GM18951 (cell line): ENCODE data around the gene ZBTB20.

Experiments used
- POLR2A ChIP-seq: IDR thresholded peaks from 4 replicates; pipeline ENCODE4 v1.6.1; 2011; ENCODE audit warnings: mild to moderate bottlenecking; ENCODE audit not compliant: insufficient read length, insufficient read depth; ENCODE audit errors: extremely low read depth
- in situ Hi-C: fragments of 300-500 bp; cut with MboI; formaldehyde crosslinking; loops from one replicate; pipeline ENCODE4 v1.12.0; 2022; ENCODE audit warnings: low sequenced_read_pairs, mixed read lengths, inconsistent platforms; ENCODE audit not compliant: unreplicated experiment

Gene ZBTB20

GRCh38 chr3:114402838-114403237 lies 744.2 kb downstream of the ZBTB20 start:
- in situ Hi-C loops, result no loop called here
- TF ChIP-seq POLR2A, result no peak

- no peak for TF ChIP-seq POLR2A
- in situ Hi-C loops, result no loop called here
These were observed 745.7 kb downstream of the ZBTB20 start for GRCh38 chr3:114401346-114401745.

- no peak for TF ChIP-seq POLR2A
- in situ Hi-C loops, result no loop called here
These were observed 746.7 kb downstream of the ZBTB20 start for GRCh38 chr3:114400371-114400770.

- no peak for TF ChIP-seq POLR2A
- in situ Hi-C loops, result no loop called here
These were observed 752.5 kb downstream of the ZBTB20 start for GRCh38 chr3:114394551-114394950.

- in situ Hi-C loops, result no loop called here
- no peak for TF ChIP-seq POLR2A
These were observed 753.6 kb downstream of the ZBTB20 start for GRCh38 chr3:114393367-114394072.

- no peak for TF ChIP-seq POLR2A
- in situ Hi-C loops, result no loop called here
These were observed 754.3 kb downstream of the ZBTB20 start for GRCh38 chr3:114392831-114393230.

GRCh38 chr3:114389156-114389555 lies 757.9 kb downstream of the ZBTB20 start:
- in situ Hi-C loops, result no loop called here
- TF ChIP-seq POLR2A, result no peak

- in situ Hi-C loops, result no loop called here
- no peak for TF ChIP-seq POLR2A
These were observed 762.6 kb downstream of the ZBTB20 start for GRCh38 chr3:114384558-114384903.

- no peak for TF ChIP-seq POLR2A
- in situ Hi-C loops, result no loop called here
These were observed 763.1 kb downstream of the ZBTB20 start for GRCh38 chr3:114383875-114384557.

GRCh38 chr3:114380233-114380651 lies 766.8 kb downstream of the ZBTB20 start:
- no peak for TF ChIP-seq POLR2A
- in situ Hi-C loops, result no loop called here

GRCh38 chr3:114379266-114379665 lies 767.8 kb downstream of the ZBTB20 start:
- in situ Hi-C loops, result no loop called here
- no peak for TF ChIP-seq POLR2A

- in situ Hi-C loops, result no loop called here
- TF ChIP-seq POLR2A, result no peak
These were observed 768.3 kb downstream of the ZBTB20 start for GRCh38 chr3:114378760-114379159.

- TF ChIP-seq POLR2A, result no peak
- in situ Hi-C loops, result no loop called here
These were observed 769.7 kb downstream of the ZBTB20 start for GRCh38 chr3:114377426-114377825.

- no peak for TF ChIP-seq POLR2A
- in situ Hi-C loops, result no loop called here
These were observed 770.4 kb downstream of the ZBTB20 start for GRCh38 chr3:114376516-114377185.
